ENCODE data around the gene HSPB7.

DNA sequence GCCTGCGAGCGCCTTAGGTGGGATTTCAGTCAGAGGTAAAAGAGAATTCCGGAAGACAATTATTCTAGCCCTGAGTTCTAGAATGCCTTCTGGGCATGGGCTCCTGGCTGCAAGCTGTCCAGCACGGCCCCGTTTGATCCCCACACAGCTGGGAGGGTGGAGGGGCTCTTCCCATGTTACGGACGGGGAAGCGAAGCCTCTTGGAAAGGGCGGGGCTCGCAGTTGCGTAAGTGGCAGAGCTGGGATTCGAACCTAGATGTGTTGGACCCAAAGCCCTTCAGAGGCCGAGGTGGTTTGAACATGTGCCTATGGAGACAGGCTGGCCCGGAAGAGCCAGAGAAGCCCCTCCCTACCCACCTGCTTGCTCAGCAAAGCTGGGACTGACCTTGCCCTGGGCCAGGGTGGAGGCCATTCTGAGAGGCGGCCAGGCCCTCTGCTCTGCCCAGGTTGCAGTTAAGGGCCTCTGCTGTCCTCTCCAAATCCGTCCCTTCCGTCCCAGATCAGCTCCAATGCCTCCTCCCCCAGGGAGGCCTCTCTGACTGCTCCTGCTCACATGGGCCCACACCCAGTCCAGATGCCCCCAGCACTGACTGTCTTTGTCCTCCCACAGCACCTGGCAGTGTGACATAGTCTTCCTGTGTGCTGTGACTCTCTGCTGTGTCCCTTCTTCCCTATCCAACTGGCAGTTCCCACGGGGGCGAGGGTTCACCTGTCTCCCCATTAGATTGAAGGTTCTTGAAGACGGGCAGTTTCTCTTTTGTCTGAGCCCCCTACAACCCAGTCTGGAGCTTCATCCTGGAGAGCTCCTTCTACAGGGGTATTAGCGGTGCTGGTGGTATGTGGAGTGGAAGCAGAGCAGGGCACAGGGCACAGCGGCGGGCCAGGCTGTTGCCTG lies 1.2 kb upstream of the HSPB7 start:
- TF ChIP-seq MAX (IDR thresholded peaks at IDR 0.05): no peak
- TF ChIP-seq POLR2AphosphoS5 (IDR thresholded peaks at IDR 0.05; ENCODE audit: low read depth, low read length): no peak
- TF ChIP-seq ATF2 (IDR thresholded peaks at IDR 0.05; ENCODE audit: low read length): no peak
- TF ChIP-seq RAD21 (IDR thresholded peaks at IDR 0.05 in 1 of 2, conservative IDR thresholded peaks at IDR 0.05 in 1 of 2; ENCODE audit: low read depth in 2 of 2, low read length in 2 of 2): no peak
- no peak for TF ChIP-seq NANOG (IDR thresholded peaks at IDR 0.05; ENCODE audit: insufficient read depth, low read depth, low read length, poor library complexity, severe bottlenecking)
- TF ChIP-seq CTCF (IDR thresholded peaks at IDR 0.05; ENCODE audit: control extremely low read depth in 1 of 3, insufficient read depth in 1 of 3, low read depth in 1 of 3, low read length in 3 of 3): no peak
